Inflammatory macrophage (primary cell): ENCODE results near the gene PRPF8.
"Not testable (repeated sequence)": the region's sequence is repeated elsewhere in the genome, so short reads cannot be mapped to it uniquely, and the experiment has no call there.

Experiments
- DNase-seq, 2 donors: peaks; one replicate each; pipeline ENCODE4 v3.0.0-alpha.2; 2020 to 2022

PRPF8 gene

DNA sequence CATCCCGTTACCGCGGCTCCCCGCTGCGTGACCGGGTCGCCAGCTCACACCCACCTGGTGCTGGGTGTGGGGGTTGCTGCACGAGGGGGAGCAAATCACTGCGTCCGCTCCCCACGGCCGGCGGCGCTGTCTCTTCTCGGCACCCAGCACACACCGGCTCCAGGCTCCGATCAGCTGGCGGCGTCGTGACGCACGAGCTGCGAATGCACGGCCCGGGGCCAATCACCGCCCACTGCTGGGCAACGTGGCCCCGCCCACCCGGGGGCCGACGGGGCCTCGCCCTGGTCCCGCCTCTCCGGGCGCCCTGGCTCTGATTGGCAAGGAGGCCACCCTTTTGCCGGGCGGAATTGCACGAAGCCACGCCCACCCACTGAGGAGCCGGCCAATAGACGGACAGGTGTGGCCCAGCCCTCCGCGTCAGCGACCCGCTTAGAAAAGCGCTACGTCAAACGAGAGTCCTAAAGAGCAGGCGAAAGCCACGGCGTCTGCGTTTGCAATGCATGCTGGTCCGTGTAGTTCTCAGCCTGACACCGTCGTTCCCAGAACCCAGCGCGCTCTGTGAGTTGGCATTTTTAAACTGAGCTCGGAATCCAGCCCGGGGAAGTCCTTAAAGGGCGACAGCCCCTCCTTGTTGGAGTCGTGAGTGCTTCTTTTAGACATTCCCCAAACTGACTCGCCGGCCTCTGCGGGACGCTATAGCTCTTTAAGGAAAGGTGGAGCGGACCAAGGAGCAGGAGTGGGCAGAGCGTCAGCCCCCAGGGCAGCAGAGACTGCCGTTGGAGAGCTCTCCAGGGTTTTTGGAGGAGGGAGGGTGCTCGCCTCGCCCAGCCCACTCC, 31.6 kb upstream of the PRPF8 start:
- DNase-seq = peak; percentile 100

DNA sequence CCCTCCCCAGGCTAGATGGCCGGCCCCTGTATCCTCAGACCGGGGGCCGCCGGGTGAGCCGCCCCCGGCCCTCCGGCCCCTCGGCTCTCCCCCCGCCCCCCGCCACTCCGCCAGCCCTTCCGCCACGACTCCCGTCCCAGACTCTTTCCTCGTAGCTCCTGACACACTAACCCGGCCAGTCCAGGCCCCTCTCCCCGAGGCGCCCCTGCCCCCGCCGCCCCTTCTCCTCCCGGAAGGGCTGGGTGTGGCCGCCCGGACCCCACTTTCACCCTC, 31.1 kb upstream of the PRPF8 start:
- no peak for DNase-seq

DNA sequence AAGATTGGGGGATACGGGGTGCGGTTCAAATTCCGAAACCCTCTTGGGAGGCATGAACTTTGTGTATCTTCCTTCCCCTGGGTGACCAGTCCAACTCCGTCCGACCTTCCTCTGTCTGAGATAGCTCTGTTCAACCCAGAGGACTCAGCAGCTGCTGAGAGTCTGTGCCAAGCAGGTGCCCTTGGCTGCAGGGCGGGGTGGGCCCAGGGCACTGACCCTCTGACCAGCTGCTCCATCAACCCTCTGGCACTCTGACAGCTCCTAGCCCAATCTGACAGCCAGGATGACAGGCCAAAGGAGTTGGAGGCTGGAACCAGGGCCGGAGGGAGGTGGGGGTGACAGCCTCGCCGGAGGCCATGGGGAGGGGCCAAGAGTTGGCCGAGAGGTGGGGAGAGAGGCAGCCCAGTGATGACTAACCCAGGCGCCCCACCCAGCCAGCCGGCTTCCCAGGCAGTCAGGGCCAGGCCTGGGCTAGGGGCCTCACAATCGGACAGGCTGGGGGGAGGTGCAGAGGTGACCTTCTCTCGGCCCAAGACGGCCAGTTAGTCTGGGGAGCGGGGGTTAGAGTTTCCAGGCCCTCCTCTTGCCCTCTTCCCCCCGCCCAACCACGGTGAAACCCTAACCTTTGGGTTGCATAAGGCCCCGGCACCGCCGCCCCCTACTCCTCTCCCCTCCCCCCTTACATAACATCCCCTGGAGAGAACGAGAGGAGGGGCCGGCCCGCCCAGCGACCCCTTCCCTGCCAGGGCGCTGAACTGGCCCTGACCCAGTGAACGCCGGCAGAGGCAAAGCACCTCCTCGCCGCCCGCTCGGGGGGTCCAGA, 30.5 kb upstream of the PRPF8 start:
- DNase-seq = peak; percentile 57 to 60

DNA sequence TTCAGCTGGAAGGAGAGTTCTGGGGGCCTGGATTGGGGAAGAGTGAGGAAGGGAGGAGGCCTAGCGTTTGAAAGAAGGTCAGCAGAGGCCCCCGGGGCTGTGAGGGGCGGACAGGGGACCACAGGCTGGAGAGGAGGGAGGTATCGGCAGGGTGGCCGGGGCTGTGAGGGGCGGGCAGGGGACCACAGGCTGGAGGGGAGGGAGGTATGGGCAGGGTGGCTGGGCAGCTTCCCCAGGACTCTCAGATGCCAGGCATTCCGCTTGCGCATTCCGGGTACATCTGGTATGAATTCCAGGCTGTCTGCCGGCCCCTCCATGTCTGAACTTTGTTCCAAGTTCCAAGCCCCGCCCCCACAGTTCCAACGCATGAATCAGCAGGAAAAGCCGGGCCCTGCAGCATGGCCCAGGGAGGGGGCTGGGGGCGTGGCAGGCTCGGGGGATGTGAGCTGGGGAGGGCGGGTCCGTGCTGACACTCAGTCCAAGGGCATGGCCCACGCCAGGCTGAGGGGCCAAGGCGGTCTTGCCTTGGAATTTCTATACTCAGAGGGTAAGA, 29.8 kb upstream of the PRPF8 start:
- DNase-seq = peak; percentile 72 to 73

DNA sequence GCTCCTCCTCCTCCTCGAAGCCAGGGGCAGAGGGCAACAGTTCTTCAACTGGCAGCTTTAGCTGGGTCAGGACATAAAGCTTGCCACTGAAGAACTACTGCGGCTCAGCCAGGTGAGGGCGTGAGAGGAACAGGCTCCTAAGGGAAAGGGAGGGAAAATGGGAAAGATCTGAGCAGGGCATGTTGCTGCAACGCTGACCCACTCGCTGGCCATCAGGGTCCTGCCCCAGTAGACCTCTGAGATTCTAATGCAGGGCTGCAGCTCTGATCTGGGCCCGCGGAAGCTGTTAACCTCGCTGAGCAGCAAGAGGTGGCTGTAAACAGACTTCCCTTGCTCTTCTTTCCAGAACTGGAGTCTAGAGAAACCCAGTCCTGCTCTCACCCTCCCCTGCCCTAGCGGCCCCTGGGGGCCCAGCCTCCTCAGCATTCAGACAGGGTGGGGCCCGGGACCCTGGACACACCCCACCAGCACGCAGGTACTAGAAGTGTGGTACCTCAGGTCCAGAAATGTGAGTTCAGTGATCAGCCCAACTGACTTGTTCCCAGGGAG, 29.3 kb upstream of the PRPF8 start:
- no peak for DNase-seq

GRCh38 chr17:1713160-1713877, 28.7 kb upstream of the PRPF8 start:
- no peak for DNase-seq

DNA sequence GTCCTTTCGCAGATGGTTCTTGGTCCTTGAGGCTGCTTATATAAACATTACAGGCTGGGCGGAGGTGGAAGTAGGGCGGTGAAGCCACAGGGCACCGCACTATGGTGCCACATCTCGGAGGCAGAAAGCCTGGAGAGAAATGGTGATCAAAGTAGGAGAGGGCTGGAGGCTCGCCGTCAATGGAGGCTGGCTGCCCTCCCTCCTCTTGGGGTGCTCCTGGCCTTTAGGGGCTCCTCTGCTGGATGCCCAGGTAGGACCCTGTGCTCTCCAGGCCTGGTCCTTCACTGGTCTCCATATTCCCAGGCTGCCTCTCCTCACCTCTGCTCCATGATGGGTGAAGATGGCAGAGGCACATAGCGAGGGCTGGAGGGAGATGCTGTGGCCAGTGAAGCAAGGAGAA, 27.6 kb upstream of the PRPF8 start:
- no peak for DNase-seq

DNA sequence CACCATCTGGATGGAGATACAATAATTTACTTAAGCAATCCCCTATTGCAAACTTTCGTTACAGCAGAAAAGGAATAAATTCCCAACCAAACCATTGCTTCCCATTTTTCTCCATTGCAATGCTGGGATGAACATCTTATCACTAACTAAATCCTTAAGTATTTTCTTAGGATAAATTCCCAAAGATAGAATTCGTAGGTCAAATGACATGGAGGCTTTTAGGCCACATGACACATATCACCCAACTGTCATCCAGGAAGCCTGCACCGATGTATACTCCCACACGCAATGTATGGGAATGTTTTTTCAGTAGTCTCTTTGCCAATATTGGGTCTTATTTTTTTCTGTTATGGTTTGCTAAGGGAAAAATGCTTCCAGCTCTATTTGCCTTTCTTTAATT, 27.1 kb upstream of the PRPF8 start:
- no peak for DNase-seq

DNA sequence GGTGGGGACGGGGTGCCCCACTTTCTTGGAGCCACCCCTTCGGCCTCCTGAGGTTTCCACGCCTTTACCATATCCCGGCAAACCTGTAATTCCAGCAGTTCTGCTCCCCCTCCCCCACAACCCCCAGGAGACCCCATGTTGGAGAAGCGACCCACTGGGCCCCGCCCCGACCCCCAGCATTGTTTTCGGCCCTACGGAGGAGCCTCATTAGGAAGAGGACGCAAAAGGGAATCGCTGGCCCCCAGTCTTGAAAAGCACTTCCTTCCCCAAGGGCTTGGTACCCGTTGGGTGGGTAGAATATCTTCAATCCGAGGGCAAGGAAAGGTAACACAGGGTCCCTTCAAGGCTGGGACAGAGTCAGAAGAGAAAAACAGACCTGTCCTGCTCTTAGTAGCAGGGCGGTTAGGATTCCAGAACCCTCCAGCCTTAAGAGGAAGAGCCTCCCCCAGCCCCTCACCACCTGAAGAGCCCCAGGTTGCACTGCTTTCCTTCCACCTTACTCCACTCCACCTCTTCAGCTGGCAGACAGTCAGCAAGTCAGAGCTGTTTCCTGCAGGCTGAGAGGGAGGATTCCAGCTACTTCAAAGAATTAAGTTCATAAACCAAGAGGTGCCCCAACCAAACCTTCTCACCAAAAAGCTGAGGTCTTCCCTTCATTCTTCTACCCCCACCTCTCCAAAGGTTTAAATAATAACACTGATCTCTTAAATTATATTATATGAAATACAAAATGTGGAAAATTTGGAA, 26.3 kb upstream of the PRPF8 start:
- no peak for DNase-seq

DNA sequence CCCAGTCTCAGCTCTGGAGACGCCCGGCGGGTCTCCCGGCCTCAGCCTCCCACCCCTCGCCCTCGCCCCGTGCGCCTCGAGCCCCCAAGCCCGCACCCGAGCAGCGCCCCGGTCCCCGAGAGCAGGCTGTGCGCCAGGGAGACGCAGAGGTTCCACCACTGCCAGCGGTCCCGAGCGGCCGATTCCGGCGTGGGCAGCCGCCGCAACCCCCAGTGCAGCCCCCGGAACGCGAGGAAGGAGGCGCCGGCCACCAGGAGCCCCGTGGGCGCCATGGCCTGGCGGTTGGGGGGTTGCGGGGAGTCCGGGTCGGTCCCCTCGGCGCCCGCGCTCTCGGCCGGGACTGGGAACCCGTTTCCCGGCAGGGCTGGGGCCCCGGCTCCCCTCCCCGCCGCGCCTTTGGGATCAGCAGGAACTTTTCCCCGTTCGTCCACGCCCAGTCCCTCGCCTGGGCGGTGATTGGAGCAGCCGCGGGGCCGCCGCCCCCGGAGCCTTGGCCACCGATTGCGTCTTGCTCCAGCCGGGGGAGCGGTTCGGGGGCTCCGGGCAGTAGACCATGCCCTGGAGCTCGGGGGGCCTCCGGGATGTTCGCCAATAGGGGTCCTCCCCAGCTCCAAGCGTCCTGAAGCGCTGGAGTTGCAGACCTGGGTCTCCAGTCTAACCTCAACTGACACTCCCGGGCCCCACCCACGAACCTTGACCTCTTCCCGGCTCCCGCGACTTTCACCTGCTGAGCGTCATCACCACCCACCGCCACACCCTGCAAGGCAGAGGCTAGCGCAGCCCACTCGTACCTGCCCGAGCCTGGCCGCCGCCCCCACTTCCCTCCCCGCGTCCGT, 25.5 kb upstream of the PRPF8 start, which contains the start of gene TLCD2:
Gene TLCD2 (minus strand): TSS at position 407 of the 836 bp plus-strand sequence. CDS start 135 bp downstream, at position 272.
- DNase-seq = peak; percentile 24 to 55

DNA sequence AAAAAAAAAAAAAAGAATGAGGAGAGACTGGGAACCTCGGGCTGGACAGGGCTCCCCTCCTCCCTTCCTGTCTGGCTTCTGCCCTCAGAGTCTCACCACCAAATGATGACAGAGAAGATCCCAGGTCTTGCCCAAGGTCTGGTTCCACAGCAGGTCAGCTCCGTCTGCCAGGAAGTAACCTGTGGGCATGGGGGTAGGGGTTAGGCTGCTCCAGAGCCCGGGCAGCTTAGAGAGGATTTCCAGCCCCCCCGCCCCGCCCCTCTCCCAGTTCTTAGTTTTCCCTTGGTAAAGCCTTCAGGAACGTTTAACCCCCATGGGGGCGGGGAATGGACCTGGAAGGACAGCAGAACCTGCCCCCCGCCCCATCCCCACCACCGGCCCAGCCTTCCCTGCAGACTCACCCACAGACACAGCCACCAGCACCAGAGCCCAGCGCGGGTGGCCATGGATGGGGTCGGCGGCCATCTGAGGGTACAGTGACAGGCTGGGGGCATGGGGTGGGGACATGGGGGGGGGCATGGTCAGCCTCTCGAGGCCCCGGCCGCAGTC, 24.8 kb upstream of the PRPF8 start:
- peak in 1 of 2 donors; percentile 36 for DNase-seq

GRCh38 chr17:1708791-1709346, 24.2 kb upstream of the PRPF8 start:
- DNase-seq = not testable (repeated sequence)

DNA sequence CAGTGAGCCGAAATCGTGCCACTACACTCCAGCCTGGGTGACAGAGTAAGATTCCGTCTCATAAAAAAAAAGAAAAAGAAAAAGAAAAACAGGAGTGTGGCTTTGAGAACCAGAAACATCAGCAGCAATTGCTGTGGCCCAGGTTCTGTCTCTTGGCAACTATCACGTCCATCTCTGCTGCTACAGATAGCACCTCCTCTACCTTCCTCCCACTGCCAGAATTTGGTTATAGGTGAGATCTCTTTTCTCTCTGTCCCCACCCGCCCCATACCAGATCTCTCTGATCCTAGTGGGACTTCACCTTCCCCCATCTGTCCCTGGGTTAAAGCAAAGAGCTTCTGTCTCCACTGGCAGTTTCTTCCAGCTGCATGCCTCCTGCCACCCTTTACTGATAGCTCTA, 22.4 kb upstream of the PRPF8 start:
- no peak for DNase-seq

GRCh38 chr17:1705004-1705403, 20.3 kb upstream of the PRPF8 start:
- DNase-seq = no peak

GRCh38 chr17:1703063-1703462, 18.4 kb upstream of the PRPF8 start:
- DNase-seq = no peak

DNA sequence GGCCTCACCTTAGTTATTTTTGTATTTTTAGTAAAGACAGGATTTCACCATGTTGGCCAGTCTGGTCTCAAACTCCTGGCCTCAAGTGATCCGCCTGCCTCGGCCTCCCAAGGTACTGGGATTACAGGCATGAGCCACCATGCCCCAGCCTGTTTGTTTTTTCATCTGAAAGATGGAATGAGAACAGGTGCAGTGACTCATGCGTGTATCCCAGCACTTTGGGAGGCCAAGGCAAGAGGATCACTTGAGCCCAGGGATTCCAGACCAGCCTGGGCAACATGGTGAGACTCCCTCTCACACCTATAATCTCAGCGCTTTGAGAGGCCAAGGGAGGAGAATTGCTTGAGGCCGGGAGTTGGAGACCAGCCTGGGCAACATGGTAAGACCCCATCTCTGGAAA, 15.2 kb upstream of the PRPF8 start:
- DNase-seq = not testable (repeated sequence)

GRCh38 chr17:1697681-1698080, 13.0 kb upstream of the PRPF8 start:
- DNase-seq = no peak

- DNase-seq = no peak
Measured at GRCh38 chr17:1695365-1695764, 10.7 kb upstream of the PRPF8 start.

DNA sequence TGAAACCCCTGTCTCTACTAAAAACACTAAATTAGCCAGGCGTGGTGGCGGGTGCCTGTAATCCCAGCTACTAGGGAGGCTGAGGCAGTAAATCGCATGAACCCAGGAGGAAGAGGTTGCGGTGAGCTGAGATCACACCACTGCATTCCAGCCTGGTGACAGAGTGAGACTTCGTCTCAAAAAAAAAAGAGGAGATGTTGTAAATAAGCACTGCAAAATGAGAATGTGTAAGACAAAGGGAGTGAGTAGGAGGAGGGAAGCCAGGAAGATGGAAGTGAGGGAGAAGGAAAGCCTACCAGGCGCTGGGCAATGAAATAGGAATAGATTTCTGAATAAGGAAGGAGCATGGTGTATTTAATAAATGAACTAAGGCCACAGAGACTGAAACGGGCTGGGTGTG, 8.7 kb upstream of the PRPF8 start:
- no peak for DNase-seq

GRCh38 chr17:1690544-1691221, 6.0 kb upstream of the PRPF8 start:
- DNase-seq = no peak
